ENCODE measurements around the gene SPRN. TPM values are rescaled to one million over a fixed set of nuclear protein-coding genes. Genes with fewer than 3 reads are reported as not detected.

Gene SPRN
- total and polyA plus RNA-seq, 2 experiments from 2014 or later = 0.31 TPM

DNA sequence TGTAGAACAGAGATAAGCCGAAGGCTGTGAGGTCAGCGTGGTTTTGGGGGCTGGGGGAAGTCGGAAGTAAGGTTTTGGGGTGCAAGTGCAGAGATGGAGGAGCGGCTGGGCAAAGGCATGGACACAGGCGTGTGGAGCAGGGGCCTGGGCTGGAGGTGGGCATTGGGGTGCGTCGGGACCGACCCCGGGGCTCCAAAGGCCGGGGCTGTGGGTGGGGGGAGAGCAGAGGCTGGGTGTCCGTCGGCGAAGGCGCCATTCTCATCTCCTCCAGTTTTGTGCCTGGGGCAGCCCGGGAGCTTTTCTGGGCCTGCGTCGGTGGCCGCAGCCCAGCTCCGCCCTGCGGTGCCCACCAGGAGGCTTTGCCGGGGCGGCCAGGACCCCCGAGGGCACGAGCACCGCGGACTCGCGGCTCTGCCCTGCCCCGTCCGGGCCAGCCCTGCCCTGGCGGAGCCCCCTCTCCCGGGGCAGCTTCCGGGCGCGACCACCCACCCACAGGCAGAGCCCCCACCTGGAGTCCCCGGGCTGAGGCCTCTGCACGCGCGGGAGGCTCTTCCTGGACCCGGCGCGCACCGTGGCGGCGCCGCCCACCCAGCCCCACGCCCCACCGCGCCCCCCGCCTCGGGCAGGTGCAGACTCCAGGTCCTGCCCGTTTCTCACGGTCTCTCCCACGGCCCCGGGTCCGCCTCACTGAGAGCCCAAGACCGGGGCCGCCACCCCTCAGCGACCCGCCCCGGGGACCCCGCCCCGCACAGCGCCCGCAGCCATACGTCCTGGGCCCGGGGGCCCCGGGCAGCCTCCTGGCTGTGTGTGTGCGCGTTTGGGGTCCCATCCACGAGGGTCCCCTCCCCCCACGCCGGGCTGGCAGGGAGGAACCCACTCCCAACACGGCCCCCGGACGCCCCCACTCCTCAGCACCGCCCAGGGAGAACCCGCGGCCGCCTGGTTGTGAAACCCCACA lies 21.6 kb upstream of the SPRN start (continued):
- TF ChIP-seq, protein P1, sequence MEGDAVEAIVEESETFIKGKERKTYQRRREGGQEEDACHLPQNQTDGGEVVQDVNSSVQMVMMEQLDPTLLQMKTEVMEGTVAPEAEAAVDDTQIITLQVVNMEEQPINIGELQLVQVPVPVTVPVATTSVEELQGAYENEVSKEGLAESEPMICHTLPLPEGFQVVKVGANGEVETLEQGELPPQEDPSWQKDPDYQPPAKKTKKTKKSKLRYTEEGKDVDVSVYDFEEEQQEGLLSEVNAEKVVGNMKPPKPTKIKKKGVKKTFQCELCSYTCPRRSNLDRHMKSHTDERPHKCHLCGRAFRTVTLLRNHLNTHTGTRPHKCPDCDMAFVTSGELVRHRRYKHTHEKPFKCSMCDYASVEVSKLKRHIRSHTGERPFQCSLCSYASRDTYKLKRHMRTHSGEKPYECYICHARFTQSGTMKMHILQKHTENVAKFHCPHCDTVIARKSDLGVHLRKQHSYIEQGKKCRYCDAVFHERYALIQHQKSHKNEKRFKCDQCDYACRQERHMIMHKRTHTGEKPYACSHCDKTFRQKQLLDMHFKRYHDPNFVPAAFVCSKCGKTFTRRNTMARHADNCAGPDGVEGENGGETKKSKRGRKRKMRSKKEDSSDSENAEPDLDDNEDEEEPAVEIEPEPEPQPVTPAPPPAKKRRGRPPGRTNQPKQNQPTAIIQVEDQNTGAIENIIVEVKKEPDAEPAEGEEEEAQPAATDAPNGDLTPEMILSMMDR (conservative IDR thresholded peaks at IDR 0.05; ENCODE audit: low read depth in 2 of 2) = no peak
- TF ChIP-seq JUNB (IDR thresholded peaks at IDR 0.05; ENCODE audit: unreplicated experiment) = no peak

DNA sequence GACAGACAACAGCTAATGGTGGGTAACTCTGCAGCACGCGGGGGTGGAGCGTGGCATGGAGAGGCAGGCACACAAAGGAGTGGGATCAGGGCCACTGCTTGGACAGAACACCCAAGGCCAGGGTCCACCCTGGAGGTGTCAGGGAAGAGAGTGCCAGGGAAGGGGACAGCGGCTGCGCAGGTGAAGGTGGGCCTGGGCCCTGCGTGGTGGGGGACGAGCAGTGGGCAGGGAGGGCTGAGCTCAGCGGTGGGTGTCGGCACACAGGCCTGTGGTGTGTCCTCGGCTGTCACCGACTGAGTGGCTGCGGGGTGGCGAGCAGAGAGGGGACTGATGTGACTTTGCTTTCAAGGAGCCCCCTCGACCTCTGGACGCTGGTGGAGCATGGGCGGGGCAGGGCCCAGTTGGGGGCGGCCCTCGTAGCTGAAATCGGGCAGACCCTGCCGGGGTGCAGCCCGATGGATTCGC lies 20.9 kb upstream of the SPRN start:
- no peak for TF ChIP-seq NANOG (IDR thresholded peaks at IDR 0.05; ENCODE audit: borderline replicate concordance)
- TF ChIP-seq POLR2AphosphoS5 (IDR thresholded peaks at IDR 0.05; ENCODE audit: low read depth) = no peak
- TF ChIP-seq, protein P1 (conservative IDR thresholded peaks at IDR 0.05; ENCODE audit: low read depth in 2 of 2) = no peak
- TF ChIP-seq, protein P2, sequence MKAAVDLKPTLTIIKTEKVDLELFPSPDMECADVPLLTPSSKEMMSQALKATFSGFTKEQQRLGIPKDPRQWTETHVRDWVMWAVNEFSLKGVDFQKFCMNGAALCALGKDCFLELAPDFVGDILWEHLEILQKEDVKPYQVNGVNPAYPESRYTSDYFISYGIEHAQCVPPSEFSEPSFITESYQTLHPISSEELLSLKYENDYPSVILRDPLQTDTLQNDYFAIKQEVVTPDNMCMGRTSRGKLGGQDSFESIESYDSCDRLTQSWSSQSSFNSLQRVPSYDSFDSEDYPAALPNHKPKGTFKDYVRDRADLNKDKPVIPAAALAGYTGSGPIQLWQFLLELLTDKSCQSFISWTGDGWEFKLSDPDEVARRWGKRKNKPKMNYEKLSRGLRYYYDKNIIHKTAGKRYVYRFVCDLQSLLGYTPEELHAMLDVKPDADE (IDR thresholded peaks at IDR 0.05) = no peak
- no peak for TF ChIP-seq STAT1 (IDR thresholded peaks at IDR 0.05; ENCODE audit: unreplicated experiment)
- no peak for TF ChIP-seq CREB1 (CRISPR knock-in tag; IDR thresholded peaks at IDR 0.05; ENCODE audit: low read depth)
- TF ChIP-seq ZNF331 (CRISPR knock-in tag; IDR thresholded peaks at IDR 0.05; ENCODE audit: low read depth) = no peak
- TF ChIP-seq JUNB (IDR thresholded peaks at IDR 0.05; ENCODE audit: unreplicated experiment) = no peak
- H3K27me3 Mint-ChIP-seq (ENCODE audit: insufficient read depth, low read depth, poor library complexity) = peaks cover 5% of the 10 kb centered on the region
- Histone ChIP-seq H3K27ac (ENCODE audit: low read depth) (no peak overlapping the region), H3K4me2 (no peak overlapping the region), H3K79me2 (replicated peaks; ENCODE audit: insufficient read depth) (no peaks in the 10 kb centered on the region), H3F3A (replicated peaks; ENCODE audit: low read depth) (no peaks in the 10 kb centered on the region), H3K27me3 (ENCODE audit: insufficient read depth) (no peaks in the 10 kb centered on the region), H3K4me3 (no peak overlapping the region), H2AFZ (no peak overlapping the region), H3K36me3 (ENCODE audit: insufficient read depth) (no peaks in the 10 kb centered on the region), H4K20me1 (replicated peaks; ENCODE audit: insufficient read depth) (no peaks in the 10 kb centered on the region), H3K4me1 (ENCODE audit: insufficient read depth) (no peaks in the 10 kb centered on the region), H3K9me2 (ENCODE audit: insufficient read depth) (no peaks in the 10 kb centered on the region)
- no peak overlapping the region for H3K27ac Mint-ChIP-seq
- H3K4me3 Mint-ChIP-seq = no peak overlapping the region
- ATAC-seq (no peak), DNase-seq (ENCODE audit: low spot score) (no peak)
- peaks cover 21% of the 10 kb centered on the region for H3K36me3 Mint-ChIP-seq (ENCODE audit: low read depth)
- peaks cover 80% of the 10 kb centered on the region for H3K9me3 Mint-ChIP-seq
- no peaks in the 10 kb centered on the region for H3K4me1 Mint-ChIP-seq

All from GM23338 (cell line).